VCaP (cell line): ENCODE measurements around the gene FMNL3.
A peak's percentile ranks its signal among the peaks of the same experiment; 100 is the strongest.

ENCODE experiments used
- H3K27ac ChIP-seq: fragments of 450-650 bp; 2 replicates; pipeline ENCODE4 v1.5.1; 2017
- TF ChIP-seq, protein P1 (sequence below): fragments of 450-650 bp; conservative IDR thresholded peaks from 2 replicates; pipeline ENCODE4 v1.5.1; 2017; ENCODE audit warnings: mild to moderate bottlenecking, moderate library complexity

Gene FMNL3

DNA sequence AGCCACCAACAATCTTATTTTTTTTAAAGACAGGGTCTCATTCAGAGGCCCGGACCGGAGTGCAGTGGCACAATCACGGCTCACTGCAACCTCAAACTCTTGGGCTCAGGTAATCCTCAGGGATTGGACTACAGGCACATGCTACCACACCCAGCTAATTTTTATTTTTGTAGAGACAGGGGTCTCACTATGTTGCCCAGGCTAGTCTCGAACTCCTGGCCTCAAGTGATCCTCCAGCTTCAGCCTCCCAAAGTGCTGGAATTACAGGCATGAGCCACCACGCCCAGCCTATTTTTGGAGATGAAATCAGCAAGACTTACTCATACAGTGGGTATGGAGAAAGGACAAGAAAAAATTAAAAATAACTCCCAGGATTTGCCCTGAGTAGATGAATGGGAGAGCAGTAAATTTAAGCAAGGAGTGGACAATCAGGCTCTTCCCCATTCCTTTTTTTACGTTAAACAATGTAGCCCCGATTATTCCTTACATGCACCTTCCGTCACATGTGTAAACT lies 13.2 kb downstream of the FMNL3 start:
- H3K27ac ChIP-seq, result no peak overlapping the region
- TF ChIP-seq, protein P1, sequence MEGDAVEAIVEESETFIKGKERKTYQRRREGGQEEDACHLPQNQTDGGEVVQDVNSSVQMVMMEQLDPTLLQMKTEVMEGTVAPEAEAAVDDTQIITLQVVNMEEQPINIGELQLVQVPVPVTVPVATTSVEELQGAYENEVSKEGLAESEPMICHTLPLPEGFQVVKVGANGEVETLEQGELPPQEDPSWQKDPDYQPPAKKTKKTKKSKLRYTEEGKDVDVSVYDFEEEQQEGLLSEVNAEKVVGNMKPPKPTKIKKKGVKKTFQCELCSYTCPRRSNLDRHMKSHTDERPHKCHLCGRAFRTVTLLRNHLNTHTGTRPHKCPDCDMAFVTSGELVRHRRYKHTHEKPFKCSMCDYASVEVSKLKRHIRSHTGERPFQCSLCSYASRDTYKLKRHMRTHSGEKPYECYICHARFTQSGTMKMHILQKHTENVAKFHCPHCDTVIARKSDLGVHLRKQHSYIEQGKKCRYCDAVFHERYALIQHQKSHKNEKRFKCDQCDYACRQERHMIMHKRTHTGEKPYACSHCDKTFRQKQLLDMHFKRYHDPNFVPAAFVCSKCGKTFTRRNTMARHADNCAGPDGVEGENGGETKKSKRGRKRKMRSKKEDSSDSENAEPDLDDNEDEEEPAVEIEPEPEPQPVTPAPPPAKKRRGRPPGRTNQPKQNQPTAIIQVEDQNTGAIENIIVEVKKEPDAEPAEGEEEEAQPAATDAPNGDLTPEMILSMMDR, result no peak

DNA sequence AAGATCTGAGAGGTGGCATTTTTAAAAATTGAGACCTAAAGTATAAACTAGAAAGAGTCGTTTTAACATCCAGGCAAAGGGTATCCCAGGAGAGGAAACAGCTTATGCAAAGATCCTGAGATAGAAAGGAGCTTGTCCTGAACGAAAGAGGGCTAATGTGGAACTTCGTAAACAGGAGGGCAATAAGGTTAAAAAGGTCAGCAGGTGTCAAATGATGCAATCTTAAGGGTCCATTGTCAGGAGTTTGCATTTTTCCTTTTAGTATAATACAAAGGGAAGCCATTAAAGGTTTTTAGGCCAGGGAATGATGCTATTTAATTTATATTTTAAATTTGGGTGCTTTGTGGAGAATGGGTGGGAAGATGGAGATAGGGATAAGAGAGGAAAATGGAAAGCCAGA lies 14.4 kb downstream of the FMNL3 start:
- TF ChIP-seq, protein P1, result no peak
- no peak overlapping the region for H3K27ac ChIP-seq

DNA sequence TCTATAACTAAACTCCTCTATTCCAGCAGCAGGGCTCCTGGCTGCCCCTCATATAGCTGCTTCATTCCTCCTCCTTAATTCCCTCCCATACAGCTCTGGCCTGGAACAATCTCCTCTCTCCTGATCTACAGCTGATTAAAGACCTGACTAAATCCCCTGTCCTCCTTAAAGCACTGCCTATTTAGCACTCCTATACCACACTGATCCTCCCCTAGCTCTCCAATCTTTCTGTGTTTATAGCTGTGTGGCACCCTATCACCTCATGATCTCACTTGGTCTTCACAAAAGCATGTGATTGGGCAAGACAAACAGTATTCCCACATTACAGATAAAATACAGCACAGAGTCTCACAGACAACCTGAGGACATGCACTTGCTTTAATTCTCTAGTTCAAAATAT lies 17.4 kb downstream of the FMNL3 start:
- no peak overlapping the region for H3K27ac ChIP-seq
- TF ChIP-seq, protein P1, result no peak

DNA sequence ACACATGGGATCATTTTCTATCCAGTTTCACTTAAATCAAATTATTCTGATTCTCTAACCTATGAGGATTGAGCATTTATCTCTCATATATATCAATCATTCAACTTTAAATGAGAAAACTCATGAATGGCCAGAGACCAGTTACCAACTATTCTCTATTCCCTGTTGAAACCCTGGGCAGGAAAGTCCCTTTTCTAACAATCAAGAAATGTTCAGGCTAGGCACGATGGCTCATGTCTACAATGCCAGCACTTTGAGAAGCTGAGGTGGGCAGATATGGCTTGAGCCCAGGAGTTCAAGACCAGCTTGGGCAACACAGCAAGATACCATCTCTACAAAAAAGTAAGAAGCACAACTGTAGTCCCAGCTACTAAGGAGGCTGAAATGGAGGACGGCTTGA lies 18.0 kb downstream of the FMNL3 start:
- TF ChIP-seq, protein P1, result no peak
- H3K27ac ChIP-seq, result no peak overlapping the region

DNA sequence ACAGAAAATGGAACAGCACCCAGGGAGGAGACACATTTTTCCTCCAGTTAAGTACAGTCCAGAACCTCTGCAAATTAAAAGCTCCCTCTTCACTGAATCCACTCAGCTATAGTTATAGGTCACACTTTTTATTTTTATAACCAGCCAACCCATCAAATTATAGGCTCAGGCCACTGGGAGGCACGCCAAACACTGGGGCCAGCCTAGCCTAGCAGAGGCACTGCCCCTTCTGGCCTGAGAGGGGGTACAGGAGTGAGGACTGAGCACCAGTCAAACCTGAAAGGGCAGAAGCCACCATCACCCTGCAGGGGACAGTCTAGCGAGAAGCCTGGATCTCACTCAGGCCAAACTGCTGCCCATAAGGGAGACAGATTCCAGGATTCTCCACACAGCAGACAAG lies 19.3 kb downstream of the FMNL3 start:
- TF ChIP-seq, protein P1, result peak; percentile 32
- no peak overlapping the region for H3K27ac ChIP-seq

DNA sequence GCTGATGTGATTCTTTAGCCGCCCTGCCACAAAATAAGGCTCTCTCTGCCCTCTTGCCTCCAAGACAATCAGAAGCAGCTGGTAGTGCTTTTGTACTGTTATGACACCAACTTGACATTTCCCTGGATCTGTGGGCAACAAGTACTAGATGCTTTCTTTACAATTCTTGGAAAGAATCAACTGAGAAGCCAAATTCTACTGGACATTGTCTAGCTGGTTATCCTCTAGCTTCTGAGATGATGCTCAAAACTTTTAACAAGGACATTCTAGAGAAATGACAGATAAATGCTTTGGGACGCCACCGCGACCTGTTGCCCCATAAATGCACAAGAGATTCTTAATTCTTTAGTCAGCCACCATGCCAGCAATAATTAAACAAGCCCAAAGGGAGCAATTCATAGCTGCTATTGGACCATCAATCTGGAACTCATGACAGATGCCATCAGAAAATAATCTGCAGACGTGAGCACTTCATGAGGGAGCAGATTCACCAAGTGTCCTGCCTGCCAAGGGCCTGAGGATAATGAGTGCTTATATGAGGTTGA lies 22.8 kb downstream of the FMNL3 start:
- TF ChIP-seq, protein P1, result no peak
- H3K27ac ChIP-seq, result no peak overlapping the region

DNA sequence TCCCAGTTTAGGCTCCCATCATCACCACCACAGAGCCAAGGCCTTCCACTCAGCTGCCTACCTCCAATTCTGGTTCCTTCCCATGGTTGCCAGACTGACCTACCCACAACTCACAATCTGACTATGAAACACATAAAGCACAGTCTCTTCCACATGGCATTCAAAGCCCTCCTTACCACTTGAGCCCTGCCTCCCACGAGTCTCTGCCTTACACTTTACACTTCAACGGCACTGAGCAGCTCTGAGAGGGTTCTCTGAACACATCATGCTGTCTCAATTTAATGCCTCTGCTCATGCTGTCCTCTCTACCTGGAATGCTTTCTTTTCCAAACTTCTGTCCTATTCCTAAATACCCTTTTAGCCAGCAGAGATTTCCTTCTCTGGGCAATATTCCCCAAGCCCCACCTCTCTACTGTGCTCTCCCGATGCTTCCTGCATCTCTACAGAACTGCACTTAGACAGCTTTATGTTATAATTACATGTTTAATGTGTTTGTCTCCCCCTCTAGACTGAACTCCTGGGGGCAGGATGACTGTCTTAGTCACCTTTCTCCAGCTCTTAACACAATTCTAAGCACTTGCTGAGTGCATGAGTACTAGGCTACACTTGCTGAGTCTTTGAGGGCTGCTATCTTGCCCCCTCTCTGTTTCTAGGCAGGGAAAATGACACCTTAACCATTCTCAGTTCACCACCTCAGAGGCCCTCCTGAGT lies 23.5 kb downstream of the FMNL3 start:
- TF ChIP-seq, protein P1, result no peak
- no peak overlapping the region for H3K27ac ChIP-seq
